ENCODE measurements around the gene MOGAT1.

DNA sequence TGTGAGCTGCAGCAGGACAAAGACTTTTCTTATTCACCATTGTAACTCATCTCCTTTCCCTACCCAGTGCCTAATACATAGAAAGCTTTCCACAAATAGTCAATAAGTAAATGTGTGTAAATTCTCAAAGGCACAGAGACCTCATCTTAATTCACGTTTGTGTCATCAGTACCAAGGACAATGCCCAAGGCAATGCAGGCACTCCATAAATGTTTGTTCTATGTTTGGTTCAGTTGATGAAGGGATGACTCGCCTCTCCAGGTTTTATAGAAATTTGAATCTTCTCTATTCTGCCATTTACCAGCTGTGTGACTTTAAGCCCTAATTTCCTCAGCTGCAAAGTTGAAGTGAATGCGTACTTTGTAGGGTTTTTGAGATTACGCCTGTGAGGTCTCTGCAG, 2.1 kb upstream of the MOGAT1 start:
- TF ChIP-seq CTCF (IDR thresholded peaks at IDR 0.05) (no peak), POLR2AphosphoS5 (IDR thresholded peaks at IDR 0.05; ENCODE audit: low read depth, low read length) (no peak)
- TF ChIP-seq, protein P1, sequence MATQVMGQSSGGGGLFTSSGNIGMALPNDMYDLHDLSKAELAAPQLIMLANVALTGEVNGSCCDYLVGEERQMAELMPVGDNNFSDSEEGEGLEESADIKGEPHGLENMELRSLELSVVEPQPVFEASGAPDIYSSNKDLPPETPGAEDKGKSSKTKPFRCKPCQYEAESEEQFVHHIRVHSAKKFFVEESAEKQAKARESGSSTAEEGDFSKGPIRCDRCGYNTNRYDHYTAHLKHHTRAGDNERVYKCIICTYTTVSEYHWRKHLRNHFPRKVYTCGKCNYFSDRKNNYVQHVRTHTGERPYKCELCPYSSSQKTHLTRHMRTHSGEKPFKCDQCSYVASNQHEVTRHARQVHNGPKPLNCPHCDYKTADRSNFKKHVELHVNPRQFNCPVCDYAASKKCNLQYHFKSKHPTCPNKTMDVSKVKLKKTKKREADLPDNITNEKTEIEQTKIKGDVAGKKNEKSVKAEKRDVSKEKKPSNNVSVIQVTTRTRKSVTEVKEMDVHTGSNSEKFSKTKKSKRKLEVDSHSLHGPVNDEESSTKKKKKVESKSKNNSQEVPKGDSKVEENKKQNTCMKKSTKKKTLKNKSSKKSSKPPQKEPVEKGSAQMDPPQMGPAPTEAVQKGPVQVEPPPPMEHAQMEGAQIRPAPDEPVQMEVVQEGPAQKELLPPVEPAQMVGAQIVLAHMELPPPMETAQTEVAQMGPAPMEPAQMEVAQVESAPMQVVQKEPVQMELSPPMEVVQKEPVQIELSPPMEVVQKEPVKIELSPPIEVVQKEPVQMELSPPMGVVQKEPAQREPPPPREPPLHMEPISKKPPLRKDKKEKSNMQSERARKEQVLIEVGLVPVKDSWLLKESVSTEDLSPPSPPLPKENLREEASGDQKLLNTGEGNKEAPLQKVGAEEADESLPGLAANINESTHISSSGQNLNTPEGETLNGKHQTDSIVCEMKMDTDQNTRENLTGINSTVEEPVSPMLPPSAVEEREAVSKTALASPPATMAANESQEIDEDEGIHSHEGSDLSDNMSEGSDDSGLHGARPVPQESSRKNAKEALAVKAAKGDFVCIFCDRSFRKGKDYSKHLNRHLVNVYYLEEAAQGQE (IDR thresholded peaks at IDR 0.05; ENCODE audit: insufficient read depth in 1 of 2, low read depth in 2 of 2, low read length in 1 of 2): peak in 1 of 2 experiments; percentile 40; a peak in 1 of 4 replicates
